ENCODE results near the gene EME1.

EME1 gene

DNA sequence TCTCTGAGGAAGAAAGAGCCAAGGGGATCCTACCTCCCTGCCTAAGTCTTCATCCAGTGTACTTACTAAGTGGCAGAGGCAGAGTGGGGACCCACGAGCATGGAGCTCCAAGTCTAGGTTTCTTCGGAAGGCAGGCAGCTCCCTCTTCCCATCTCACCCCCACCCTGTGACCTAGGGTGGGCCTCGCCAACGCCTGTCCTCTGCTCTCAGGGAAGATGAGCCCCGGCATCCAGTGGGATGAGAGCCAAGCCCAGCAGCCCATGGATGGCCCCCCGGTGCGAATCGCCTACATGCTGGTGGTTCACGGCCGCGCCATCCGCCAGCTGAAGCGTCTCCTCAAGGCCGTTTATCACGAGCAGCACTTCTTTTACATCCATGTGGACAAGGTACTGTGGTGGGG, 18.8 kb upstream of the EME1 start:
- no peak overlapping the region for H3K4me3 ChIP-seq (replicated peaks; ENCODE audit: low read depth, low read length)
- TF ChIP-seq, protein P1, sequence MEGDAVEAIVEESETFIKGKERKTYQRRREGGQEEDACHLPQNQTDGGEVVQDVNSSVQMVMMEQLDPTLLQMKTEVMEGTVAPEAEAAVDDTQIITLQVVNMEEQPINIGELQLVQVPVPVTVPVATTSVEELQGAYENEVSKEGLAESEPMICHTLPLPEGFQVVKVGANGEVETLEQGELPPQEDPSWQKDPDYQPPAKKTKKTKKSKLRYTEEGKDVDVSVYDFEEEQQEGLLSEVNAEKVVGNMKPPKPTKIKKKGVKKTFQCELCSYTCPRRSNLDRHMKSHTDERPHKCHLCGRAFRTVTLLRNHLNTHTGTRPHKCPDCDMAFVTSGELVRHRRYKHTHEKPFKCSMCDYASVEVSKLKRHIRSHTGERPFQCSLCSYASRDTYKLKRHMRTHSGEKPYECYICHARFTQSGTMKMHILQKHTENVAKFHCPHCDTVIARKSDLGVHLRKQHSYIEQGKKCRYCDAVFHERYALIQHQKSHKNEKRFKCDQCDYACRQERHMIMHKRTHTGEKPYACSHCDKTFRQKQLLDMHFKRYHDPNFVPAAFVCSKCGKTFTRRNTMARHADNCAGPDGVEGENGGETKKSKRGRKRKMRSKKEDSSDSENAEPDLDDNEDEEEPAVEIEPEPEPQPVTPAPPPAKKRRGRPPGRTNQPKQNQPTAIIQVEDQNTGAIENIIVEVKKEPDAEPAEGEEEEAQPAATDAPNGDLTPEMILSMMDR (IDR thresholded peaks at IDR 0.05; ENCODE audit: low read depth, low read length, missing control alignments), result no peak
- no peak for DNase-seq (ENCODE audit: extremely low read depth, low read depth)

DNA sequence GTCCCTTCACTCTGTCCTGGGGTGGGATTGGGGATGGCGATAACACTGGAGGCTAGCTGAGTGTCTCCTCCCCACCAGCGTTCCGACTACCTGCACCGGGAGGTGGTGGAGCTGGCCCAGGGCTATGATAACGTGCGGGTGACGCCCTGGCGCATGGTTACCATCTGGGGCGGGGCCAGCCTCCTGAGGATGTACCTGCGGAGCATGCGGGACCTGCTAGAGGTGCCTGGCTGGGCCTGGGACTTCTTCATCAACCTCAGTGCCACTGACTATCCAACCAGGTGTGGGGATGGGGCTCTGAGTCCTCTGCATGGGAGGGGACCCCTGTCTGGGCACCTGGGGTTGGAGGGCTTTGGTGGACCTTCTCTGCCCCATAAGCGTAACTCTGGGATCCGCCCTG, 18.3 kb upstream of the EME1 start:
- no peak for DNase-seq (ENCODE audit: extremely low read depth, low read depth)
- no peak overlapping the region for H3K4me3 ChIP-seq (replicated peaks; ENCODE audit: low read depth, low read length)
- TF ChIP-seq, protein P1 (IDR thresholded peaks at IDR 0.05; ENCODE audit: low read depth, low read length, missing control alignments), result no peak

DNA sequence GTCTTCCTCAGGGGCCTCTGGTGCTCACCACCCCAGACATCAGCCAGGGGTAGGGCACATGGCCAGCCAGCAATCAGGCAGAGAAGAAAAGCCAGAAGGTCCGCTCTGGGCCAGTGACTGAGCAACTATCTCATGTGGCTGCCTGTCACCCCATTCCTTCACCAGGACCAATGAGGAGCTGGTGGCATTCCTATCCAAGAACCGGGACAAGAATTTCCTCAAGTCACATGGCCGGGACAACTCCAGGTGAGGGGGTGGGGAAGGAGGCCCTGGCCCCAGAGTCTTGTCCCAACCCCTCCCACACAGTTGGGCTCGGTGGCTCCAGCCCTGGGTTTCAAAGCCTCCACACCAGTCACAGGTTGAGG, 17.7 kb upstream of the EME1 start:
- DNase-seq (ENCODE audit: extremely low read depth, low read depth), result no peak

DNA sequence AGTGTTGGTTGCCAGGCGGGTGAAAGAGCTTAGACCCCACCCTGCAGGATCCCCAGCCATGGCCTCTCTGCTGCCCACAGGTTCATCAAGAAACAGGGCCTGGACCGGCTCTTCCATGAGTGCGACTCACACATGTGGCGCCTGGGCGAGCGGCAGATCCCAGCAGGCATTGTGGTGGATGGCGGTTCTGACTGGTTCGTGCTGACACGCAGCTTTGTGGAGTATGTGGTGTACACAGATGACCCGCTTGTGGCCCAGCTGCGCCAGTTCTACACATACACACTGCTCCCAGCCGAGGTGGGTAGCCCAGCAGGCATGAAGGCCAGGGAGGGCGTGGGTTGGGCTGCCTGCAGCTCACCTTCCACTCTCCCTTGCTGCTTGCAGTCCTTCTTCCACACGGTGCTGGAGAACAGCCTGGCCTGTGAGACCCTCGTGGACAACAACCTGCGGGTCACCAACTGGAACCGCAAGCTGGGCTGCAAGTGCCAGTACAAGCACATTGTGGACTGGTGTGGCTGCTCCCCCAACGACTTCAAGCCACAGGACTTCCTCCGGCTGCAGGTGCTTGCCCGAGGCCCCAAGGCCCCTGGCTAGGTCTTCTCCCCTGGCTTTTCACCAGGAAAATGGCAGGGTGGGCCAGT, 17.2 kb upstream of the EME1 start:
- H3K4me3 ChIP-seq (replicated peaks; ENCODE audit: low read depth, low read length), result no peak overlapping the region
- DNase-seq (ENCODE audit: extremely low read depth, low read depth), result no peak
- TF ChIP-seq, protein P1 (IDR thresholded peaks at IDR 0.05; ENCODE audit: low read depth, low read length, missing control alignments), result no peak

More for the DNA sequence above, 17.7 kb upstream of the EME1 start:
- TF ChIP-seq, protein P1 (IDR thresholded peaks at IDR 0.05; ENCODE audit: low read depth, low read length, missing control alignments), result no peak
- no peak overlapping the region for H3K4me3 ChIP-seq (replicated peaks; ENCODE audit: low read depth, low read length)

DNA sequence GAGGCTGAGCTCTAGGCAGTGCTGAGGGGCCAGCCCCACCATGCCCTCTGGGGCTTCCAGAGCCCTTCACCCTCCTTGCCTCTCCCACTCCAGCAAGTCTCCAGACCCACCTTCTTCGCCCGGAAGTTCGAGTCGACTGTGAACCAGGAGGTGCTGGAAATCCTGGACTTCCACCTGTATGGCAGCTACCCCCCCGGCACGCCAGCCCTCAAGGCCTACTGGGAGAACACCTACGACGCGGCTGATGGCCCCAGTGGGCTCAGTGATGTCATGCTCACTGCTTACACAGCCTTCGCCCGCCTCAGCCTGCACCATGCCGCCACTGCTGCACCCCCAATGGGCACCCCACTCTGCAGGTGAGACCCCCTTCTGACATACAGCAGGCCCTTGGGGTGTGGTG, 16.6 kb upstream of the EME1 start:
- TF ChIP-seq, protein P1 (IDR thresholded peaks at IDR 0.05; ENCODE audit: low read depth, low read length, missing control alignments), result no peak
- no peak overlapping the region for H3K4me3 ChIP-seq (replicated peaks; ENCODE audit: low read depth, low read length)
- no peak for DNase-seq (ENCODE audit: extremely low read depth, low read depth)

DNA sequence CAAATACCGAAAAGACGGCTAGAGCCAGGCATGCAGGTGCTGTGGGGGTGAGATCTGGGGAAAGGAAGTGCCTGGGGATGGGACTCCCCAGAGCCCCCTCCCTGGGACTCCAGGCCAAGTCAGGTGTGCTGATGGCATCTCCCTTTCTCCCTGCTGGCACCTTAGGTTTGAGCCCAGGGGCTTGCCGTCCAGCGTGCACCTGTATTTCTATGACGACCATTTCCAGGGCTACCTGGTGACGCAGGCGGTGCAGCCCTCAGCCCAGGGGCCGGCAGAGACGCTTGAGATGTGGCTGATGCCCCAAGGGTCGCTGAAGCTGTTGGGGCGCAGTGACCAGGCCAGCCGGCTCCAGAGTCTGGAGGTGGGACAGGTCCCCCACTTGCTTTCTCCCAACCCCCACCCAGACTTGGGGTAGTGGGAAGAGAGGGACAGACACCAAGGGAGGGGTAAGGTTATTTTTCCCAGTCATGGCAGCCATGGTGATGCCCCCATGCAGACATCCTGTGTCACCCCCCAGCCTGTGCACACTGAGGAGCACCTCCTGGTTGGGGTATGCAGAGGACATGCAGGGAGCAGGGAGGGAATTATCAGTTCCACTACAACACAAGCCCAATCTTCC, 16.0 kb upstream of the EME1 start:
- TF ChIP-seq, protein P1 (IDR thresholded peaks at IDR 0.05; ENCODE audit: low read depth, low read length, missing control alignments), result no peak

More for the DNA sequence above, 16.0 kb upstream of the EME1 start:
- no peak for DNase-seq (ENCODE audit: extremely low read depth, low read depth)
- no peak overlapping the region for H3K4me3 ChIP-seq (replicated peaks; ENCODE audit: low read depth, low read length)

Data from HFF-Myc (cell line).